ENCODE results near the gene PSMD13. TPM values are rescaled to one million over a fixed set of nuclear protein-coding genes. Genes with fewer than 3 reads are reported as not detected.
A peak's percentile ranks its signal among the peaks of the same experiment; 100 is the strongest.

Gene PSMD13
- total RNA-seq, 2 experiments from 2014 or later = 220 to 228 TPM

DNA sequence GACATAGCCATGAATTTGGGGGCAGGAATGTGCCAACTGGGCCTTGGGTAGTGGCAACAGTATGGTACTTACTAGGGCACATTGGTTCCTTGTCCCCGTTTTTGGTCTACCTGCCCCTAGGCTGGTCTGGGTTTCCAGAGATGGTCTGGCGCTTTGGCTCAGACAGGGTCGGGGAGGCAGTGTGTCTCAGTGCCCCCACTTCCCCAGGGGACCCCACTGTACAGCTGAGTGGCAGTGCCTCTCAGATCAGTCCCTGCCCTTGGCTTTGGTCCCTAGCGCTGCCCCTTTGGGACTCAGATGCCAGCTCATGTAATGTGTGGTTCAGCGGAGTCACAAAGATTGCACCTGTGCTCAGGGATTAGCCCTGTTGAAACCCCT, 26.0 kb upstream of the PSMD13 start:
- DNase-seq (no peak), ATAC-seq (no peak)
- TF ChIP-seq, protein P1, sequence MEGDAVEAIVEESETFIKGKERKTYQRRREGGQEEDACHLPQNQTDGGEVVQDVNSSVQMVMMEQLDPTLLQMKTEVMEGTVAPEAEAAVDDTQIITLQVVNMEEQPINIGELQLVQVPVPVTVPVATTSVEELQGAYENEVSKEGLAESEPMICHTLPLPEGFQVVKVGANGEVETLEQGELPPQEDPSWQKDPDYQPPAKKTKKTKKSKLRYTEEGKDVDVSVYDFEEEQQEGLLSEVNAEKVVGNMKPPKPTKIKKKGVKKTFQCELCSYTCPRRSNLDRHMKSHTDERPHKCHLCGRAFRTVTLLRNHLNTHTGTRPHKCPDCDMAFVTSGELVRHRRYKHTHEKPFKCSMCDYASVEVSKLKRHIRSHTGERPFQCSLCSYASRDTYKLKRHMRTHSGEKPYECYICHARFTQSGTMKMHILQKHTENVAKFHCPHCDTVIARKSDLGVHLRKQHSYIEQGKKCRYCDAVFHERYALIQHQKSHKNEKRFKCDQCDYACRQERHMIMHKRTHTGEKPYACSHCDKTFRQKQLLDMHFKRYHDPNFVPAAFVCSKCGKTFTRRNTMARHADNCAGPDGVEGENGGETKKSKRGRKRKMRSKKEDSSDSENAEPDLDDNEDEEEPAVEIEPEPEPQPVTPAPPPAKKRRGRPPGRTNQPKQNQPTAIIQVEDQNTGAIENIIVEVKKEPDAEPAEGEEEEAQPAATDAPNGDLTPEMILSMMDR (IDR thresholded peaks at IDR 0.05) = no peak
- intact Hi-C loops (cut with micrococcal nuclease) = no loop called here
- POLR2A ChIA-PET = no interaction called here
- Mint-ChIP-seq H3K36me3 (ENCODE audit: low read depth) (peaks cover 62% of the 10 kb centered on the region), H3K4me1 (ENCODE audit: low read depth) (peaks cover 25% of the 10 kb centered on the region), H3K27me3 (no peaks in the 10 kb centered on the region), H3K27ac (peak overlapping the region; percentile 87), H3K4me3 (peak overlapping the region; percentile 96), H3K9me3 (no peaks in the 10 kb centered on the region)
- CTCF ChIA-PET = no interaction called here

DNA sequence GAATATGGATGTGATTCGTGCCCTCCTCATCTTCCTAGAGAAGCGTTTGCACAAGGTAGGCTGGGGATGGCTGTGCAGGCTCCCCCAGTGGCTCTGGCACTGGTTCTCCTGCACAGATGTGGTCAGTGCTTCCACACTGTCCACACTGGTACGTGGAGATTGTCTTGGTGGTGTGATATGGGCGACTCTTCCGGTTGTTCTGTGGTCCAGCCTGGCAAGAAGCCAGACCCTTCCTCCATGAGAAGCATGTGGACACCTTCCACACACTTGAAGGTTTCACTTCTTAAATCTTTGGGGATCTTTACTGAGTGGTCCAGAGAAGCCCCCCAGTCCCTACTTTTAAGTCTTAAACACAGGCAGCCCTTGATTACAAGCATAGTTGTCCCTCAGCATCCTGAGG, 25.5 kb upstream of the PSMD13 start:
- Mint-ChIP-seq H3K9me3 (no peaks in the 10 kb centered on the region), H3K27me3 (no peaks in the 10 kb centered on the region), H3K36me3 (ENCODE audit: low read depth) (peaks cover 59% of the 10 kb centered on the region), H3K4me3 (no peak overlapping the region), H3K27ac (peak overlapping the region; percentile 87), H3K4me1 (ENCODE audit: low read depth) (peaks cover 21% of the 10 kb centered on the region)
- intact Hi-C loops (cut with micrococcal nuclease) = no loop called here
- ATAC-seq = no peak
- ChIA-PET POLR2A (interaction anchor here (0.7 to 2.4 kb wide), 2 partner anchors 17 to 24 kb away, joined by 3 to 13 read pairs; partner anchors contain the start of genes PSMD13 and SIRT3), CTCF (no interaction called here)
- TF ChIP-seq, protein P1 (IDR thresholded peaks at IDR 0.05) = no peak
- DNase-seq = no peak

DNA sequence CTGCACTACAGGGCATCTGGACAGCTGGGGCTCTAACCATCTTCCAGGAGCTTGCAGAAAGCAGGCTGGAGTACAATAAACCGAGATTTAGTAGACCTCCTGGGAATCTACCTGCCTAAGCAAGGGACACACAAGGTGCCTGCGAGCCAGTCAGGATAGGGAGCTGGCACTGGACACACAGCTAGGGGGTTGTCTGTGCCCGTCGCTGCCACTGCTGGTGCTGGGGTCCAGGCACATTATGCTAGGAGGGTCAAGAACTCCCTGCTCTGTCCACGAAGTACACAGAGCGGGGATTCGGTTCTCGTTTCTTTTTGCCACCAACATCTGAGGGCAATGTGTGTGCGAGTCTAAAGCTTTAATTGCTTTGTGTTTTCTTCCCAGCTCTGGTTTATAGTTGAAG, 25.0 kb upstream of the PSMD13 start:
- intact Hi-C loops (cut with micrococcal nuclease) = no loop called here
- CTCF ChIA-PET = interaction anchor here (0.8 kb wide), 2 partner anchors 39 to 152 kb away, joined by 4 to 5 read pairs; no protein-coding TSS in a partner anchor
- H3K9me3 Mint-ChIP-seq = no peaks in the 10 kb centered on the region
- TF ChIP-seq, protein P1 (IDR thresholded peaks at IDR 0.05) = no peak
- POLR2A ChIA-PET = interaction anchor here (0.7 to 2.4 kb wide), 3 partner anchors 15 to 24 kb away, joined by 3 to 13 read pairs (median 4); partner anchors contain the start of genes PSMD13 and SIRT3
- H3K4me3 Mint-ChIP-seq = no peak overlapping the region
- peak overlapping the region; percentile 87 for H3K27ac Mint-ChIP-seq
- DNase-seq = no peak
- H3K4me1 Mint-ChIP-seq (ENCODE audit: low read depth) = peaks cover 21% of the 10 kb centered on the region
- peaks cover 57% of the 10 kb centered on the region for H3K36me3 Mint-ChIP-seq (ENCODE audit: low read depth)
- H3K27me3 Mint-ChIP-seq = no peaks in the 10 kb centered on the region
- no peak for ATAC-seq

DNA sequence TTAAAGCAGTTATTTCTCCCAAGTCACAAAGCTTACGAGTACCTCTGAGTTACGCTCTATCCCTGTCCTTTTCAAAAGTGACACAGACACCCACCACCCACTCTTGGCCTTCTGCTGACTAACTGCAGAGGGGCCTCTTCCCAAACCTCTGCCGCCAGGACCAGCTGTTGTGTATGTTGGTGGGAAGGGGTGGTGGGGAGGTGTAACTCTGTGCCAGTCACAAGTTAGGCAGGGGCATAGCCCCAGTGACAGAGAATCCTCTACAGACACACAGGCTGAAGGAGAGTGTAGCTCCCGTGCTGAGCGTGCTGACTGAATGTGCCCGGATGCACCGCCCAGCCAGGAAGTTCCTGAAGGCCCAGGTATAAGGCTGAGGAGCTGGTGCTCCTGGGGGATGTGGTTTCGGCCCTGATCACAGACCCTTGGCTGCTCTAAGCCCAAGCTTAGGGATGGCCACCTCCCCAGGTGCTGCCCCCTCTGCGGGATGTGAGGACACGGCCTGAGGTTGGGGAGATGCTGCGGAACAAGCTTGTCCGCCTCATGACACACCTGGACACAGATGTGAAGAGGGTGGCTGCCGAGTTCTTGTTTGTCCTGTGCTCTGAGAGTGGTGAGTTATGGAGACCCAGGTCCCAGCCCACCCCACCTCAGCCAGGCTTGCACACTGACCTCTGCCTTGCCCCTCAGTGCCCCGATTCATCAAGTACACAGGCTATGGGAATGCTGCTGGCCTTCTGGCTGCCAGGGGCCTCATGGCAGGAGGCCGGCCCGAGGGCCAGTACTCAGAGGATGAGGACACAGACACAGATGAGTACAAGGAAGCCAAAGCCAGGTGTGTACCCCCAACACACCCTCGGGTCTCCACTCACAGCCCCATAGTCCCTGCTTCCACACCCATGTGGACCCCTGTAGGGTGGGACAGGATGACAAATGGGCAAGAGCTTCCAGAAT, 24.4 kb upstream of the PSMD13 start:
- CTCF ChIA-PET = interaction anchor here (0.6 to 0.8 kb wide), 3 partner anchors 38 to 151 kb away, joined by 3 to 5 read pairs (median 4); no protein-coding TSS in a partner anchor
- DNase-seq (no peak), ATAC-seq (no peak)
- peak overlapping the region; percentile 52 for H3K27ac Mint-ChIP-seq
- no peaks in the 10 kb centered on the region for H3K9me3 Mint-ChIP-seq
- H3K27me3 Mint-ChIP-seq = no peaks in the 10 kb centered on the region
- peaks cover 24% of the 10 kb centered on the region for H3K4me1 Mint-ChIP-seq (ENCODE audit: low read depth)
- H3K4me3 Mint-ChIP-seq = no peak overlapping the region
- POLR2A ChIA-PET = interaction anchor here (0.7 to 2.4 kb wide), 6 partner anchors 10 to 23 kb away, joined by 3 to 13 read pairs (median 6); partner anchors contain the start of genes PSMD13 and SIRT3
- H3K36me3 Mint-ChIP-seq (ENCODE audit: low read depth) = peaks cover 56% of the 10 kb centered on the region
- intact Hi-C loops (cut with micrococcal nuclease) = no loop called here
- TF ChIP-seq, protein P1 (IDR thresholded peaks at IDR 0.05) = no peak

DNA sequence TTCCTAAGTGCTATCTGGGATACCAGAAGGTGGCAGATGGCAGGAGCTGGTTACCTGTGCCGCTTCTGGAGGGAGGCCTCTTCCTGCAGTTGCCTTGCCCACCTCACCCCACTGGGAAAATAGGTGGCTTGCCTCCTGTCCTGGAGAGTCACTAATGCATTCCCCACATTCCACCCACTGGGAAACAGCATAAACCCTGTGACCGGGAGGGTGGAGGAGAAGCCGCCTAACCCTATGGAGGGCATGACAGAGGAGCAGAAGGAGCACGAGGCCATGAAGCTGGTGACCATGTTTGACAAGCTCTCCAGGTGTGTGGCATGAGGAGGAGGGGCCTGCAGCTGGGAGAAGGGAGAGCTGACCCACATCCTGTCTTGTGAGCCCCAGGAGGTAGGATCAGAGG, 23.7 kb upstream of the PSMD13 start:
- TF ChIP-seq, protein P1 (IDR thresholded peaks at IDR 0.05) = no peak
- Mint-ChIP-seq H3K4me3 (no peak overlapping the region), H3K36me3 (ENCODE audit: low read depth) (peaks cover 57% of the 10 kb centered on the region), H3K27me3 (no peaks in the 10 kb centered on the region), H3K9me3 (no peaks in the 10 kb centered on the region), H3K4me1 (ENCODE audit: low read depth) (peaks cover 30% of the 10 kb centered on the region), H3K27ac (peak overlapping the region; percentile 72)
- ATAC-seq (no peak), DNase-seq (no peak)
- POLR2A ChIA-PET = interaction anchor here (0.9 to 2.4 kb wide), 5 partner anchors 9 to 23 kb away, joined by 3 to 13 read pairs (median 7); partner anchors contain the start of genes PSMD13 and SIRT3
- intact Hi-C loops (cut with micrococcal nuclease) = no loop called here
- CTCF ChIA-PET = interaction anchor here (0.6 kb wide), 1 partner anchor 37 kb away, joined by 3 read pairs; no protein-coding TSS in a partner anchor
